Esophagus muscularis mucosa (tissue), 3 donors: ENCODE measurements around the gene AGXT.

Experiments
- CTCF ChIP-seq, 3 experiments: fragments of 200-600 bp in 2 of 3; fragments of 450-650 bp in 1 of 3; sonication (generic) in 2 of 3; IDR thresholded peaks; one replicate each; pipeline ENCODE4 v1.5.1; 2017 to 2019; ENCODE audit warnings: antibody characterized with exemption in 3 of 3, mild to moderate bottlenecking in 2 of 3, moderate library complexity in 1 of 3
- POLR2A ChIP-seq: fragments of 450-650 bp; IDR thresholded peaks from one replicate; pipeline ENCODE4 v1.6.1; 2017; ENCODE audit warnings: antibody characterized with exemption, moderate library complexity, mild to moderate bottlenecking, low read depth

- no peak for TF ChIP-seq CTCF (IDR thresholded peaks at IDR 0.05)
- no peak for TF ChIP-seq POLR2A
These were observed 9.1 kb downstream of the AGXT start for GRCh38 chr2:240877460-240878340.
